Activated T-helper 1 cell treated with anti-CD3 and anti-CD28 coated beads, Interleukin-12 subunit alpha, Interleukin-12 subunit beta, Interleukin-2, Interleukin-4 antibody, amounts not matched to agents 30 ng/mL and 10 ng/mL and 1 ng/mL, durations not matched to agents 14 hours and 24 hours and 36 hours (primary cell): ENCODE results near the gene COL26A1. TPM values are rescaled to one million over a fixed set of nuclear protein-coding genes. Genes with fewer than 3 reads are reported as not detected.
"Not testable (repeated sequence)": the region's sequence is repeated elsewhere in the genome, so short reads cannot be mapped to it uniquely, and the experiment has no call there.

Experiments
- DNase-seq: peaks from one replicate; pipeline ENCODE4 v3.0.0; 2021; ENCODE audit warnings: low spot score
- H3K27ac Mint-ChIP-seq: one replicate; pipeline ENCODE4 v1.8.0; 2021; ENCODE audit warnings: mild to moderate bottlenecking, mixed read lengths
- H3K27me3 Mint-ChIP-seq: one replicate; pipeline ENCODE4 v1.8.0; 2022; ENCODE audit warnings: mild to moderate bottlenecking, moderate library complexity, mixed read lengths; ENCODE audit not compliant: insufficient read depth
- H3K36me3 Mint-ChIP-seq: one replicate; pipeline ENCODE4 v1.8.0; 2021; ENCODE audit warnings: low read depth, mixed read lengths
- H3K4me1 Mint-ChIP-seq: one replicate; pipeline ENCODE4 v1.8.0; 2021; ENCODE audit warnings: low read depth, mixed read lengths
- H3K4me3 Mint-ChIP-seq: one replicate; pipeline ENCODE4 v1.8.0; 2021; ENCODE audit warnings: mild to moderate bottlenecking, moderate library complexity, mixed read lengths
- H3K9me3 Mint-ChIP-seq: one replicate; pipeline ENCODE4 v1.8.0; 2021; ENCODE audit warnings: mixed read lengths
- intact Hi-C: fragments of 100-400 bp; cut with micrococcal nuclease; formaldehyde crosslinking; loops from one replicate; pipeline ENCODE4 v1.15.1; 2024
- total RNA-seq: library from RNA; stranded (reverse); gene quantifications from 2 replicates; pipeline ENCODE4 v1.2.3, GENCODE V29; 2022

Gene COL26A1
- total RNA-seq, 1 donor from 2014 or later, result not detected

GRCh38 chr7:101442426-101443070, 79.9 kb downstream of the COL26A1 start:
- H3K27me3 Mint-ChIP-seq, result no peaks in the 10 kb centered on the region
- no peaks in the 10 kb centered on the region for H3K36me3 Mint-ChIP-seq
- no peak overlapping the region for H3K27ac Mint-ChIP-seq
- no peaks in the 10 kb centered on the region for H3K9me3 Mint-ChIP-seq
- intact Hi-C loops, result no loop called here
- H3K4me3 Mint-ChIP-seq, result no peak overlapping the region
- DNase-seq, result no peak
- H3K4me1 Mint-ChIP-seq, result peaks cover 11% of the 10 kb centered on the region

- no peaks in the 10 kb centered on the region for H3K36me3 Mint-ChIP-seq
- H3K4me3 Mint-ChIP-seq, result no peak overlapping the region
- DNase-seq, result no peak
- H3K27me3 Mint-ChIP-seq, result no peaks in the 10 kb centered on the region
- H3K9me3 Mint-ChIP-seq, result no peaks in the 10 kb centered on the region
- H3K4me1 Mint-ChIP-seq, result no peaks in the 10 kb centered on the region
- intact Hi-C loops, result no loop called here
- no peak overlapping the region for H3K27ac Mint-ChIP-seq
Measured at GRCh38 chr7:101450064-101450463, 87.4 kb downstream of the COL26A1 start.

- Mint-ChIP-seq H3K27ac (no peak overlapping the region), H3K27me3 (no peaks in the 10 kb centered on the region), H3K4me3 (no peak overlapping the region), H3K36me3 (no peaks in the 10 kb centered on the region), H3K9me3 (no peaks in the 10 kb centered on the region), H3K4me1 (no peaks in the 10 kb centered on the region)
- DNase-seq, result no peak
- intact Hi-C loops, result no loop called here
Measured at GRCh38 chr7:101453617-101454016, 90.9 kb downstream of the COL26A1 start.

- intact Hi-C loops, result no loop called here
- Mint-ChIP-seq H3K36me3 (no peaks in the 10 kb centered on the region), H3K9me3 (no peaks in the 10 kb centered on the region)
Measured at GRCh38 chr7:101457001-101457750, 94.5 kb downstream of the COL26A1 start.

DNA sequence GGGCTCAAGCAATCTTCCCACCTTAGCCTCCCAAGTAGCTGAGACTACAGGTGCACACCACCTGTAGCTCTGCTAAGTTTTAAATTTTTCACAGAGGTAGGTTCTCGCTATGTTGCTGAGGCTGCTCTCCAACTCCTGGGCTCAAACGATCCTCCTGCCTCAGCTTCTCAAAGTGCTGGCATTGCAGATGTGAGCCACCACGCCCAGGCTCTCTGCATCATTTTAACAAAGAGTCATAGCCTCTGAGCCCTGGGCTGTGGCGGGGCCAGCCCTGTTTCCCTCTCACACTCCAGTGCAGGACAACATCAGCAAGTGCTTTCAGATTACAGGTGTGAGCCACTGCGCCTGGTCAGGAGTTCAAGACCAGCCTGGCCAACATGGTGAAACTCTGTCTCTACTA, 102.5 kb downstream of the COL26A1 start:
- peaks cover 8% of the 10 kb centered on the region for H3K27me3 Mint-ChIP-seq
- no peak for DNase-seq

More at GRCh38 chr7:101457001-101457750, 94.5 kb downstream of the COL26A1 start:
- H3K27ac Mint-ChIP-seq, result no peak overlapping the region
- H3K27me3 Mint-ChIP-seq, result no peaks in the 10 kb centered on the region
- no peaks in the 10 kb centered on the region for H3K4me1 Mint-ChIP-seq
- no peak overlapping the region for H3K4me3 Mint-ChIP-seq
- DNase-seq, result no peak

GRCh38 chr7:101465576-101466196, 103.0 kb downstream of the COL26A1 start:
- H3K4me1 Mint-ChIP-seq, result peaks cover 14% of the 10 kb centered on the region
- H3K9me3 Mint-ChIP-seq, result no peaks in the 10 kb centered on the region

More for the DNA sequence above, 102.5 kb downstream of the COL26A1 start:
- intact Hi-C loops, result no loop called here
- Mint-ChIP-seq H3K9me3 (no peaks in the 10 kb centered on the region), H3K36me3 (no peaks in the 10 kb centered on the region), H3K4me3 (peak overlapping the region; percentile 19), H3K4me1 (peaks cover 14% of the 10 kb centered on the region), H3K27ac (peak overlapping the region; percentile 52)

DNA sequence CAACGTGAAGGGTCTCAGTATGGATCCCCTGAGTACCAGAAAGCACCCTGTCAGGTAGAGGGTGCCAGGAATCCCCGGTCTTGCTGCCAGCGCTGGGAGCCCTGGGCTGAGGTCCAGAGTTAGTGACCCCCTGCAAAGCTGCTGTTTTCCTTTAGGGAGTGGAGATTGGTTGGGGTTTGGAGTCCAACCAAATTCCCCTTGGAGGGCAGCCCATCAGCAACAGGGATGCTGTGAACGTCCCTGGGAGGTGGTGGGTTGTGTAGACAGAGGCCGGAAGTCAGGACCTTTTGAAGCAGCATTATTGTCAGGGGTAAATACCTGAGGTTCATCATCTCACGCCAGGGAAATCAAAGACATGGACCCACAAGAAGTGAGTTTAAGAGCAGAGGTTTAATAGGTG, 104.2 kb downstream of the COL26A1 start:
- peaks cover 9% of the 10 kb centered on the region for H3K27me3 Mint-ChIP-seq
- H3K9me3 Mint-ChIP-seq, result no peaks in the 10 kb centered on the region
- no peak for DNase-seq
- H3K4me3 Mint-ChIP-seq, result no peak overlapping the region
- no peaks in the 10 kb centered on the region for H3K36me3 Mint-ChIP-seq
- intact Hi-C loops, result no loop called here
- H3K4me1 Mint-ChIP-seq, result peaks cover 14% of the 10 kb centered on the region
- no peak overlapping the region for H3K27ac Mint-ChIP-seq

More at GRCh38 chr7:101465576-101466196, 103.0 kb downstream of the COL26A1 start:
- Mint-ChIP-seq H3K4me3 (peak overlapping the region; percentile 19), H3K36me3 (no peaks in the 10 kb centered on the region), H3K27me3 (peaks cover 9% of the 10 kb centered on the region), H3K27ac (peak overlapping the region; percentile 52)
- no peak for DNase-seq
- intact Hi-C loops, result no loop called here

GRCh38 chr7:101468546-101469275, 106.0 kb downstream of the COL26A1 start:
- H3K4me3 Mint-ChIP-seq, result no peak overlapping the region
- H3K27ac Mint-ChIP-seq, result no peak overlapping the region
- no peaks in the 10 kb centered on the region for H3K36me3 Mint-ChIP-seq
- no peak for DNase-seq
- H3K9me3 Mint-ChIP-seq, result no peaks in the 10 kb centered on the region
- intact Hi-C loops, result no loop called here
- H3K27me3 Mint-ChIP-seq, result peaks cover 9% of the 10 kb centered on the region
- peaks cover 14% of the 10 kb centered on the region for H3K4me1 Mint-ChIP-seq

DNA sequence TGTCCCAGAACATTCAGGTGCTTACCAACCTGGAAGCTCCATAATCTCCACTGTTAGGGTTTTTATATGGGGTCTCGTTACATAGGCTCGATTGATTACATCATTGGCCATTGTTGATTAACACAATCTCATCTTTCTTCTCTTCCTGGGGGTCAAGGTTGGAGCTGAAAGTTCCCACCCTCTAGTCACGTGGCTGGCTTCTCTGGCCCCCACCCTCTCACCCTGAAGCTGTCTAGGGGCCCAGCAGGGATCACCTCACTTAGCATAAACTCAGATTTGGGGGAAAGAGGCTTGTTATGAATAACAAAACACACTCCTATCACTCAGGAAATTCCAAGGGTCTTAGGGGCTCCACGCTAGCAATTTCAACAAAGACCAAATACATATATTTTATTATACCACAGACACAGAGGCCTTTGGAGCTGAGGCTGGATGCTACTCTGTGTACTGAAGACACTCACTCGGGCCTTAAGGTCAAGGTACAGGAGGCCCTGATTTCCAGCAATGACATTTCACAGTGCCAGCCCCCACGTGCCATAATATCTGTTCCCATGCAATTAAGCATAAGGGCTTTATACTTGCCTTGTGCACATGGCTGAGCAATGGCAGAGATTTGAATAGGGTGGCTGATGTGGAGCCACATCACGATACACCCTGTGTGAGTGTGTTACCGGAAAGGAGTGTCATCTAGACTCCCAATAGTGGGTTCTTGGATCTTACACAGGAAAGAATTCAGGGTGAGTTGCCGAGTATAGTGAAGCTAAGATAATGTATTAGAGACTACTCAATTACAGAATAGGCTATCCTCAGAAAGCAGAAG, 108.2 kb downstream of the COL26A1 start:
- Mint-ChIP-seq H3K36me3 (no peaks in the 10 kb centered on the region), H3K27me3 (peaks cover 9% of the 10 kb centered on the region), H3K27ac (no peak overlapping the region), H3K9me3 (no peaks in the 10 kb centered on the region), H3K4me3 (no peak overlapping the region), H3K4me1 (peaks cover 4% of the 10 kb centered on the region)
- DNase-seq, result no peak
- intact Hi-C loops, result no loop called here

DNA sequence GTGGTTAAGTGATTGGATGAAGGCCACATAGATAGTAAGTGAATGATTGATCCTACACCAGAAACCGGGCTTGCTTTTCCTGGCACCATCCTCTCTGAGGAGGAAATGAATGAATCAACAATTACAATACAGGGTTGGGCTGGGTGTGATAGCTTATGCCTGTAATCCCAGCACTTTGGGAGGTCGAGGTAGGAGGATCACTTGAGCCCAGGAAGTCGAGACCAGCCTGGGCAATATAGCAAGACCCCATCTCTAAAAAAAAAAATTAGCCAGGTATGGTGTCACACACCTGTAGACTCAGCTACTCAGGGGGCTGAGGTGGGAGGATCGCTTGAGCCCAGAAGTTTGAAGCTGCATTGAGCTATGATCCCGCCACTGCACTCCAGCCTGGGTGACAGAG, 111.5 kb downstream of the COL26A1 start:
- no peak overlapping the region for H3K4me3 Mint-ChIP-seq
- H3K36me3 Mint-ChIP-seq, result no peaks in the 10 kb centered on the region
- no peak overlapping the region for H3K27ac Mint-ChIP-seq
- no peak for DNase-seq
- peaks cover 8% of the 10 kb centered on the region for H3K27me3 Mint-ChIP-seq
- H3K4me1 Mint-ChIP-seq, result no peaks in the 10 kb centered on the region
- intact Hi-C loops, result no loop called here
- peaks cover 6% of the 10 kb centered on the region for H3K9me3 Mint-ChIP-seq

- H3K27ac Mint-ChIP-seq, H3K4me3 Mint-ChIP-seq, intact Hi-C loops, DNase-seq, H3K36me3 Mint-ChIP-seq, H3K27me3 Mint-ChIP-seq, H3K4me1 Mint-ChIP-seq: not testable (repeated sequence)
- H3K9me3 Mint-ChIP-seq, result peaks cover 21% of the 10 kb centered on the region
Measured at GRCh38 chr7:101475691-101476090, 113.0 kb downstream of the COL26A1 start.

GRCh38 chr7:101479217-101479616, 116.5 kb downstream of the COL26A1 start:
- Mint-ChIP-seq H3K27ac (no peak overlapping the region), H3K4me1 (no peaks in the 10 kb centered on the region), H3K27me3 (peaks cover 2% of the 10 kb centered on the region), H3K4me3 (no peak overlapping the region), H3K9me3 (peaks cover 24% of the 10 kb centered on the region), H3K36me3 (no peaks in the 10 kb centered on the region)
- no peak for DNase-seq
- intact Hi-C loops, result no loop called here
